Activated CD8-positive, alpha-beta memory T cell treated with anti-CD3 and anti-CD28 coated beads, Interleukin-2, amount 50 U/mL, for 48 hours (primary cell): ENCODE measurements around the gene DNAAF5.

Source experiments
- DNase-seq: peaks from one replicate; pipeline ENCODE4 v3.0.0-alpha.2; 2020

DNAAF5 gene

DNA sequence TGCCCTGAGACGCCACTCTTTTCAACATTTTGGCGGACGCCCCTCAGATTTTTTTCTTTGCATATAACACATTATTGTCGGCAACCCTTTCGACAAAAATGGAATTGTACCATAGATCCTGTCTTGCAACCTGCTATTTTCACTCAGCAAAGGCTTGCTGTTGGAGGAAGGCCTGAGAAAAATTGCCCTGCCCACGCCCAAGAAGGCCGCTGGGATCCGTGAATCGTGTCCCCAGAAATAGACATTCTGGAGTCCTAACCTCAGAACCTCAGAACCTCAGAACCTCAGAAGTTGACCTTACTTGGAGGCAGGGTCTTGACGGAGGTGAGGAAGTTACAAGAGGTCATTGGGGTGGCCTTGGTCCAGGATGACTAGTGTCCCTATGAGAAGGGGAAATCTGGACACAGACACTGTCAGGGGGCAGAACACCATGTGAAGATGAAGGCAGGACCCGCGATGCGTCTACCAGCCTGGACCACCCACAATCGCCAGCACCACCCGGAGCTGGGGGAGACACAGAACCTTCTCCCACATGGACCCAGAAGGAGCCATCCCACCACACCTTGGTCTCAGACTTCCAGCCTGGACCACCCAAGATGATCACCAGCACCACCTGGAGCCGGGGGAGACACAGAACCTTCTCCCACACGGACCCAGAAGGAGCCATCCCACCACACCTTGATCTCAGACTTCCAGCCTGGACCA is 19.1 kb upstream of the DNAAF5 start:
- DNase-seq: no peak

DNA sequence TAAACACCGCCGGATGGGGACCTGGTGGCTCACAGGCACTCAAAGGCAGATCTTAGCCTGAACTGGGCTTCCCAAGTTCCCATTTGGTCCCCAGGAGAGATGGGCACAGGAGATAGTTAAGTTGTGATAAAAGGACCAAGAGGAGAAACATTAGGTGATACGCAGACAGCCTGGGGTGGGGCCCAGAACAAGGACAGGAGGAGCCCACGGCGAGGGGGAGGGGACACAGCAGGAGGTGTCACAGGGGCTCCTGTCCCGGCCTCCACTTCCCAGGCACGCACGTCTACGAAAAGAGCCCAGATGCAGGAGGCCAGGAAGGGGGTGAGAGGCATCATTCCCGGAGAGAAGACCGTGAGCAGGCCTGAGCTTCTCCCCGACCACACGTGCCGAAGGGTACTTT is 16.3 kb upstream of the DNAAF5 start:
- no peak for DNase-seq

DNA sequence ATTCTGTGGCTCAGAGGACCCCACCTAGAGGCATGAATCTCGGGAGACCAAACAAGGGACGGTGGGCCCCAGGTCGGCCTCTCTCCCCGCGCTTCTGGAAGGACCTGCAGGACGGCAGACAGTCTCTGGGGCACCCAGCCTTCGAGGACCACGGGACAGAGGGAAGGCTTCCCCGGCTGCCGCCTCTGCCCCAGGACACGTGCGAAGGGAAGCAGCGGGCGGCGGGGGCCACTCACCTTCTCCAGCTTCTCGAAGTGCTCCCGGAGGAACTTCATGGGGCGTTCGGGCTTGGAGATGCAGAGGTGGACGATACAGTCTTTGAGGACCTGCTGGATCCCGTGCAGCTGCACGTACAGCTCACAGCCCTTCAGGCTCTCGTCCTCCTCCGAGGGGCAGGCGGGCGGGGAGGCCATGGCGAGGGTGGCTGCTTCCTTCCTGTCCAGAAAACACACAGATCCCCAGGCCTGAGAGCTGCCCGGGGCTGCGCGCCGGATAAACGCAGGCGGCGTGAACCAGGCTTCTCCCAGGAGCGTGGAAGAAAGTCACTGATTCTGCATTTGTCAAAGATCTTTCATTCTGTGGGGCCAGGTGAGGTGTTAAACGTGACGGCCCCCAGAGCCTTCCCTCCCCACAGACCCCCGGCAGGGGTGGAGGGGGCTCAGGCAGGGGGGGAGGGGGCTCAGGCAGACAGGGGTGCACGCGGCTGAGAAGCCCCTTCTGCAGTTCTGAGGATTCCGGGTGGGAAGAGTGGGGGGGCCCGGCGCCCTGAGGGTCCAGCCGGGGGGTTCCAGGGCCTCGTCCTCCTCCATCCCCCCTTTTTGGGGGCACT is 15.2 kb upstream of the DNAAF5 start:
- no peak for DNase-seq

DNA sequence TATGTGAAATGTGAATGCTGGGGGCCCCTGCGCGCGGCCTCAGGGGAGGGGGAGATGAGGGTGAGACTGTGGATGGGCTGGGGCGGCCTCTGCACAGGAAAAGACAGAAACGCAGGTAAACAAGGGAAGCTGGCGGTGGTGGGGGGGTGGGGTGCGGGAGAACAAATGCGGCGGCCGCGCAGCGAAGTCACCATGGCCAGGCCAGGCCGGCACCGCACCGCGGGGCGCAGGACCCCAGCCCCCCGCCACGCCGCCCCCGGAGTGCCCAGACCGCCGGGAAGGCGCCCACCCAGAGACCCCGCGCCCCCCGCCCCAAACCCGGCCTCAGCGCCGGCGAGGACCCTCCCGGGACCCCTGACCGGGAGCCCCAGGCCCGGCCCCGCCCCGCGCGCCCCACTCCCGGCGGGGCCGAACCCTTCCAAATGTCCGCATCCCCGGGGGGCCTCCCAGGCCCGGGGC is 14.5 kb upstream of the DNAAF5 start:
- DNase-seq: no peak

GRCh38 chr7:712381-713138 is 13.9 kb upstream of the DNAAF5 start:
- DNase-seq: no peak

- DNase-seq: no peak
These were observed 13.4 kb upstream of the DNAAF5 start for GRCh38 chr7:713139-713457.

- no peak for DNase-seq
These were observed 12.8 kb upstream of the DNAAF5 start for GRCh38 chr7:713488-714230.

DNA sequence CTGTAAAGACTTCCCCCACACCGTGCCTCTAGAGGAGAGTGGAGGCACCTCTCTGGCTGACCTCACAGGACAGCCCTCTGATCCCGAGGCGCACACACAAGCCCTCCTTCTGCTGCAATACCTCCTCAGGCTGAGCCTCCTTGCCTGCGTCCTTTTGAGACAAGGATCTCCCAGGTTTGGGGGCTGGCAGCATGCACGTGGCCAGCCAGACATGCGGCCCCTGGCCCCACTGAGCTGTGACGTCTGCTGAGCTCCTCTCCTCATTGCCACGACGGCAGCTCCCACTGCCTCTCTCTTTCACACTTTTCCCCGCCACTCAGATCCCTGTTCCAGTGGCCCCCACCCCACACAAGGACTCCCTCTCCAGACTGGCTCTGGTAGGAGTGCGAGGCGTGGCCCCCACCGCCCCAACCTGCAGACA is 12.2 kb upstream of the DNAAF5 start:
- no peak for DNase-seq

GRCh38 chr7:716222-716621 is 10.3 kb upstream of the DNAAF5 start:
- DNase-seq: no peak

- no peak for DNase-seq
These were observed 9.9 kb upstream of the DNAAF5 start for GRCh38 chr7:716636-717035.

DNA sequence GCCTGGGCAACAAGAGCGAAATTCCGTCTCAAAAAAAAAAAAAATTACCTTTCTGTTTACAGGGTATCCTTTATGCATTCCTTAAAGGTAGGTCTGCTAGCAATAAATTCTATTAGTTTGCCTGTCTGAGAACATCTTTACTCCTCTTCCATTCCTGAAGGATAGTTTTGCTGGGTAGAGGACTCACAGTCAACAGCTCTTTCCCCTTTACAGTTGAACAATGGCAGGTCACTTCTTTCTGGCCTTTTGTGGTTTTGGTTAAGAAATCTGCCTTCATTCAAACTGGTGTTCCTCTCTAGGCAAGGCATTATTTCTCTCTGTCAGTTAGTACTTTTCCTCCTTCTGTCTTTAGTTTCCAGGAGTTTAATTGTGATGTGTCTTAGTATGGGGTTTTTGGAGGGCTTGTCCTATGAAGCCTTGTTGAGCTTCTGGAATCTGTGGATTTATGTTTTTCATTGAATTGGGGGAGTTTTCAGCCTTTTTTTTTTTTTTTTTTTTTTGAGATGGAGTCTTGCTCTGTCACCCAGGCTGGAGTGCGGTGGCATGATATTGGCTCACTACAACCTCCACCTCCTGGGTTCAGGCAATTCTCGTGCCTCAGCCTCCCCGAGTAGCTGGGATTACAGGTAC is 4.8 kb upstream of the DNAAF5 start:
- no peak for DNase-seq

DNA sequence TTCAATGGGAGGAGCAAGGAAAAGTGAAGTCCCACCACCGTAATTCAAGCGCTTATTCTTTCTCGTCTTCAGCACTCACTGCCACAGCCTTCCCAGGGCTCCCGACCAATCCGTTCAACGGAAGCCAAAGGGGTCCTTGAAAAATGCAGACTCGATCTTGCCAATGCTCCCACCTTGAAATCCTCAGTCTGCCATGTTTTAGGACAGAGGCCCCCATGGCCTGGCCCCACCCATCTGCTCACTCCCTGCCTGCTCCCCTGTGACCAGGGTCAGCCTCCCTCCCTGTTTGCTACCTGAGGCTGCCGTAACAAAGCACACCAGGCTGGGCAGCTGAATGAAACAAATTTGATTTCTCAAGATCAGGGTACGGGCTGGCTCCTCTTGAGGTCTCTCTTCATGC is 3.0 kb upstream of the DNAAF5 start:
- DNase-seq: peak; percentile 41

DNA sequence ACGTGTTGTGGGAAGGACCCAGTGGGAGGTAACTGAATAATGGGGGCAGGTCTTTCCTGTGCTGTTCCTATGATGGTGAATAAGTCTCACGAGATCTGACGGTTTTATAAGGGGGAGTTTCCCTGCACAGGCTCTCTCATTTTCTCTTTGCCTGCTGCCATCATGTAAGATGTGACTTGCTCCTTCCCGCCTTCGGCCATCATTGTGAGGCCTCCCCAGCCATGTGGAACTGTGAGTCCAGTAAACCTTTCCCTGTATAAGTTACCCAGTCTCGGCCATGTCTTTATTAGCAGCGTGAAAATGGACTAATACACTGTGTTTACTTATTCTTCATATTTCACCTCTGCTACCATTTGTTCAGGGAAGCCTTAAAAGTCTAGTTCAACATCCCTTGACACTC is 2.2 kb upstream of the DNAAF5 start:
- no peak for DNase-seq

DNA sequence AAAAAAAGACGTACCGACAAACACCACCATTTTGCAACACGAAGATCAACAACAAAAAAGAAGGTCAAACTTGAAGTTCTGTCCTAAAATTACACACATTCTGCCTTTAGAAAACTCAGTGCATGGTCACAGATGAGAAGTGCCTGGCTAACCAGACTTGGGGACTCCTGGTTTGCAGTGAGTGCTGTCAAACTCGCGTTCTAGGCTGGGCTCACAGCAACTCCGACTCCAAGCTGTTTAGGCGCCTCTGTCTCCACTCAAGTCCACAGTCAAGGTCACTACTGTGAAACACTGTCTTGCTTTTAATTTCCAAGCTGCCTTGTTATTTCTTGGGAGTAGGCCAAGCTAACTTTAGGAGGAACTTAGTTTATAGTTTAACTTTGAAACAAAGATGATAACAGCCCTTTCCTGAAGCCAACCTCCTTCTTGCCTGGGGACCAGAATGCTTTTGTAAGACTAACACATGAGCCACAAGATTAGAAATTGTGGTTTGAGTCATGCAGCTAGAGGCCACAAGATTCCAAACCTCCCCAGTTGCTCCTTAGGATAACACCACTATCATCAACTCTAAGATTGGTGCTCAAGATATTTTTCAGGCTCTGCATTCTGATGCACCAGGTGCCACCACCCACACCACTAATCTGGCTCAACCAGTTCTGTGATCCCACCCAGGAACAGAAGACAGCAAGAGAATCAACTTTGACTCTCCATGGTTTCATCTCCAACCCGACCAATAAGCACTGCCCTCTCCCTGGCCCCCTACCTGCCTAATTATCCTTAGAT is 1.1 kb upstream of the DNAAF5 start:
- DNase-seq: peak; percentile 56

DNA sequence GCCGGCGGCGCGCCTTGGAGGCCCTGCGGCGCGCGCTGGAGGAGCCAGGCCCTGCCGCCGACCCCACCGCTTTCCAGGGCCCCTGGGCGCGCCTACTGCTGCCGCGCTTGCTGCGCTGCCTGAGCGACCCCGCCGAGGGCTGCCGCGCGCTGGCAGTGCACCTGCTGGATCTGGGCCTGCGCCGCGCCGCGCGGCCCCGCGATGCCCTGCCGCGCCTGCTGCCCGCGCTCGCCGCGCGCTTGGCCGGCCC is 280 bp downstream of the DNAAF5 start:
- DNase-seq: no peak

GRCh38 chr7:727104-727805 is 756 bp downstream of the DNAAF5 start, which contains the start of gene PRKAR1B:
TSS of gene PRKAR1B (minus strand) at chr7:727281. CDS start at chr7:711505, 15,776 bp downstream.
- DNase-seq: peak; percentile 69

DNA sequence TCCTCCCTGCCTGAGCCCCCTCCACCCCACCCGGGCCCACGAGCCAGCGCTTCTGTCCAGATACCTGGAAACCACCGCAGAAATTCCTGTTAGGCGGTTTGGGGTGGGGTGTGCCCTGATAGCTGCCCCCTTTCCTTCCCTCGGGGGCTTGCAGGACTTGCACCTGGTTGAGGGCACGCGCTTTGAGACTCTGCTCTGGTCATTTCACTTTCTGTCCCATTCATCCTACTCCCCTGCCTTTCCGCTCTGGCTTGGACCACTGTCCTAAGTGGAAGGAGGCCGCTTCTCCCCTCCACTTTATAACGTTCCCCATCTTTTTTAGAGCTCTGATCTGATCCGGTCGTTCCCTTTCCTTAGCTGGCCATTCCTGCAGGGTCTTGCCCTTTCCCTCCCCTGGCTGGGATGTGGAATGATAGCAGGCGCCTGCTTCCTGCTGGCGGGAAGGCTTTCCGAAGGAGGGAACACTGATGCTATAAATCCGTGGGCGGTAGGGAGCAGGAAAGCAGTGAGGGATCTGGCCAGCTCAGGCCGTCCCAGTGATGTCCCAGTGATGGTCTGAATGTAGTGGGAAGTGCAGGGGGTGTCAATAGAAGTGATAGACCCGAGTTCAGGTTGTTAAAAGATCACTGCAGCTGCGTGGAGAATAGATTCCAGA is 1.4 kb downstream of the DNAAF5 start:
- DNase-seq: no peak

DNA sequence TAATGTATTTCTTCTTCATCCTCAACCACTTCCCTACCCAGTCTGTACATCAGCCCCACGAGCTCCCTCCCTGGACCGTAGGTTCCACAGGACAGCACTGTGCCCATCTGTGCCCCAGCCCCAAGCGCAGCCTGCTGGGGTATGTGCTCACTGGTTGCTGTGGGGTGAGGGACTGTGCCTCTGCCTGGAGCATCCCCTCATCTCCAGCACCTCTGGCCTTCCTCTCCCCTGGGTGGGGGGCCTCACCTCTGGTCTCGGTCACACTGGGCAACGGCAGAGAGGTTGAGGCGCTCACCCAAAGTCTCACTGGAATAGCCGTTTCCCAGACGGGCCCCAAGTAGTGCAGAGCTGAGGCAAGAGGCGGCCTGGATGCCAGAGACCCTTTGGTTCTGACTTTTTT is 2.1 kb downstream of the DNAAF5 start:
- DNase-seq: no peak

GRCh38 chr7:729140-730000 is 2.9 kb downstream of the DNAAF5 start:
- no peak for DNase-seq
